HG03280 (cell line): ENCODE measurements around the gene DDR1.

Source experiments
- ATAC-seq: cut with Tn5 transposase; IDR thresholded peaks from one replicate; pipeline ENCODE4 v1.9.1; 2021; ENCODE audit warnings: mild to moderate bottlenecking, moderate library complexity; ENCODE audit not compliant: unreplicated experiment

DDR1 gene

DNA sequence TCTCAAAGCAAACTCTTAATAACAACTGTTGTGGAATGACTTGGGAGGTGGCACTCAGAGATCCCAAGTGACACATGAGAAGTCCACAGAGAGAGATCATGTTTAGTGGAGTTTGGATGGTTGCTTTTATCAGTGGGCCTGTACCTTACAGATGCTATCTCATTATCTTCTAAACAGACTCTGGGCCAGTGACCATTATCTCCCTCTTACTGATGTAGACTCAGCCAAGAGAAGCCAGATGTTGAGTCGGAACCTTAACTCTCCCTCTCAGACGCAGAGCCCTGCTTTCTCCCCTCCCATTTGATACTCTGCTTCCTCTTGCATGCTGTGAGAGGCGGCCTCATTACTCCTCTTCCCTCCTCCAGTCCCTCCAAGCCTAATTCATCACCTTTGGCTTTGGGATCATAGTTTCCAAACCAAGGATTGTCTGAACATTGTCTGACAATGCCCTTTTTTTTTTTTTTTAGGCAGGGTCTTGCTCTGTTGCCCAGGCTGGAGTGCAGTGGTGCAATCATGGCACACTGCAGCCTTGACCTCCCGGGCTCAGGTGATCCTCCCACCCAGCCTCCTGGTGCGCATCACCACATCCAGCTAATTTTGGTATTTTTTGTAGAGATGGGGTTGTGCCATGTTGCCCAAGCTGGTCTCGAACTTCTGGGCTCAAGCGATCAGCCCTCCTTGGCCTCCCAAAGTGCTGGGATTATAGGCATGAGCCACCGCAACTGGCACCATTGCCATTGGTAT, 4.5 kb upstream of the DDR1 start:
- no peak for ATAC-seq

- ATAC-seq: no peak
Measured at GRCh38 chr6:30880698-30881252, 3.5 kb upstream of the DDR1 start.

- no peak for ATAC-seq
Measured at GRCh38 chr6:30881392-30882203, 2.7 kb upstream of the DDR1 start.

DNA sequence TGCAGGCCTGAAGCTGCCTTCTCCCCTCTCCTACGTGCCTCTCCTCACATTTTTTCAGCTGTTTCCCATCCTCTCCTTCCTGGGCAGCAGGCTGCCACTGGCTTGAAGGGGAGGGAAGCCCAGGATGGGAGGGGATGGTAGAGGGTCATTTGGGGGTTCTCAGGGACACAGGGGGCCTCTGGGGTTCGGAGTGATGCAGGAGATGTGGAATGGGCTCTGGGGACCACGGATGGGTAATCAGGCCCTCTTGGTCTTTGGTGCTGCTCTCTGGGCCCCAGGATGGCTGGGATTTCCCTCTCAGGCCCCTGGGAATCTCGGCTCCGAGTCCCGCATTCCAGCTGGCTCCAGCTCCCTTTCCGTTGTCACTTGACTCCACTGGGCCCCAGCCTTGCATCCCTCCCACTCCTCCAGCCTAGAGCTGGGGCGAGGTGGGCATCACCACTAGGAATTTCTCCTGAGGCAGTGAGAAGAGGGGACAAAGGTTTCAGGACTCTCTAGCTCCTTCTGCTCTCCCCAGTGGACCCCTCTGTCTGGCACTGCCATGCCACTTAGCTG, 2.0 kb upstream of the DDR1 start:
- no peak for ATAC-seq

DNA sequence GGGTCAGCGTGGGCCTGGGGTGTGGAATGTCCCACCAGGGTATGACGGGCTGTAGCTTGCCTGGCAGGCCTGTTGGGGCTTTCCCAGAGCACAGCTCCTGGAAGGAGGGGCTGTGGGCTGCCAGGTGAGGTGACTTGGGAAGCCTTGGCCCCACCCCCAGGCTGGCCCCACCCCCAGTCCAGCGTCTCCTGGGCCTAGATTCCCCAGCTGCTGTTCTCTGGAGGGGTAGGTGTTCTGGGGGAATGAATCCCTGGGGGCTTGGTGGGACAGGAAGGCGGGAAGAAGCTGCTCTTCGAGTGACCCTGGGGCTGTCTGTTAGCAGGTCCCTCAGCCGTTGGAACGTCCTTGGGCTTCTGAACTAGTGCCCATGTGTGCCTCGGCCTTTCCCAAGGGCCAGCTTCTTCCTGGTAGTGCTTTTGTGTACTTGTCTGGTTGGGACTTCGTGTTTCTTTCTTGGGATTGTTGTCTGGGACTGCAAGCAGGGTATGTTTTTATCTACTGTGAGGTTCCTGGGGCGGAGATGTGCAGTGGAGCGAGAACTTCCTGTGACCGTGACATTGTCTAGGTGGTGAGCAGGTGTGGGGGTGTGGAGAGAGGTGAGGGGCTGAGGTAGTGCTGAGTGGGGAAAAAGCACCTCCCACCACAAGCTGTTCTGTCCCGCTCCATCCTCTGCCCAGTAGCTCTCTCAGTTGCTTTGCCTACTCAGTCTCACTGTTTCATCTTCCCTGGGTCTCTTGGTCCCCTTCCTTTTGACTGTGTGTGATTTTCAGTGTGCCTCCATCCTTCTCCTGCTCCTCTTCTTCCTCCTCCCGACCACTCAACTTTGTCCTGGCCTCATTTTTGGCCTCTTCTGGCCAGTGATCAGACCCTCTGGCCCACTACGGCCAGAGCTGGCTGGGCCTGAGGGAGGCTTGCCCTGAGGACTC, 1.3 kb upstream of the DDR1 start:
- no peak for ATAC-seq

DNA sequence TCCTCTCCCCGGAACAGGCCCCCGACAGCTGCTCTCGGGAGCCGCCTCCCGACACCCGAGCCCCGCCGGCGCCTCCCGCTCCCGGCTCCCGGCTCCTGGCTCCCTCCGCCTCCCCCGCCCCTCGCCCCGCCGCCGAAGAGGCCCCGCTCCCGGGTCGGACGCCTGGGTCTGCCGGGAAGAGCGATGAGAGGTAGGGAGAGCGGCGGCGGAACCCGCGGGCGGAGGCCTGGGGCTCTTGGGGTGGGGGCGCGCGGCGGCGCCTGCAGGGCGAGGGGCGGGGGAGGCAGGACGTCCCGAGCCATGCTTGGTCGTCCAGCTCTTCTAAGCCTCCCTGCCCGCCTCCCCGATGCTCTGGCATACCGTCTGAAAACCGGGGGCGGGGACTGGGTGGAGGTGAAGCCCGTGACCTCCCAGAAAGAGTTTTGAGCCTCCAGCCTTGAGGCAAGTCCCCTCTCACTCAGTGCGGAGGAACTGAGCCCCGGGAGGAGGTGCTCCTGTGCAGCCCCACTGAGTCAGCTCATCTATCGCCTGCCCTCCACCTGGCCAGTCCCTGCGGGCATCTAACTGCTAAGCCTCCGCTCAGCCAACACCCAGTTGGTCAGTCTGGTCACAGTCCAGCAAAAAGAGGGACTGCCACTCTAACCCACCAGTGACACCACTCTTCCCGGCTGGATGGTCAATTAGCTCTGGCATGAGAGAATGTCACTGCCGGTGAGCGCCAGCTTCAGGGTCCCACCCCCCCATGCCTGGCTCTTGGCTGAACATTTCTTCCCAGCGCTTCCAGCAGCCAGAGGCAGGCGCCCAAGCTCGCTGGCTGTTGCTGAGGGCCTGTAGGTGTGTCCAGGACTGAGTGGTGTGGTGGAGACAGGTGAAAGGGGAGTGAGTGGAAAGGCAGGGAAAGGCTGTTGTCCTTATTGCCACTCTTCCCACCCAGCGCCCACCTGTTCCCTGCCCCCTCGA, 482 bp downstream of the DDR1 start:
- no peak for ATAC-seq

GRCh38 chr6:30885481-30885998, 1.2 kb downstream of the DDR1 start:
- ATAC-seq: no peak

- ATAC-seq: no peak
Measured at GRCh38 chr6:30885999-30886896, 1.9 kb downstream of the DDR1 start.

GRCh38 chr6:30886897-30887255, 2.6 kb downstream of the DDR1 start:
- no peak for ATAC-seq

DNA sequence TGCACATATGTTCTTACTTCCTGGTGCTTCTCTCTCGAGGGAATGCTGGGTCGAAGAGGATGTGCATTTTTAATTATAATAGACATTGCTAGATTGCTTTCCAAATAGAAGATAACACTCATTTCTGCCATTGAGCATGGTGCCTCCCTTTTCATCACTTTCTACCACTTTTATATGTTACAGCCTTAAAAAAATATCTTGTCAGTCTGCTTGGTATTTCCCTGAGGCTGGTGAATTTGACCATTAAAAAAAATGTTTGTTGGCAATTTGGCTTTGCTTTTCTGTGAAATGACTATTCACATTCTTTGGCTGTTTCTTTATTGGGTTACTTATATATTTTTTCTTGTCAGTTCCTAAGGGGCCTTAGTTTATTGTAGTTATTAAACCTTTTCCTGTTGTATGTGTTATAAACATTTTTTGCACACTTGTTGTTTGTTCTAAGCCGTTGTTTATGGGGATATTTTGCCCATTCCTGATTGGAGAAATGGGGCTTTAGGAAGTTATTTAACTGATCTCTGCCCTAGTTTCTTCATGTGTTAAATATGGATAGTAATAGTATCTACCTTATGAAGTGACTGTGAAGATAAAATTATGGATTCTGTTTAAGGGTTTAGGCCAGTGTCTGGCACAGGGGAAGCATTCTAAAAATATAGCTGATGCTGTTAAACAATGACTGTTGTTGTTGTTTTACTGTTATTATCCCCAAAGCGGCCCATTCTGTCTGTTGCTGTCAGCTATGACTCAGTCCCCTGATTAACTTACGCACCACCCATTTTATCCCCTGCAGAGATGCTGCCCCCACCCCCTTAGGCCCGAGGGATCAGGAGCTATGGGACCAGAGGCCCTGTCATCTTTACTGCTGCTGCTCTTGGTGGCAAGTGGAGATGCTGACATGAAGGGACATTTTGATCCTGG, 3.8 kb downstream of the DDR1 start:
- ATAC-seq: no peak

DNA sequence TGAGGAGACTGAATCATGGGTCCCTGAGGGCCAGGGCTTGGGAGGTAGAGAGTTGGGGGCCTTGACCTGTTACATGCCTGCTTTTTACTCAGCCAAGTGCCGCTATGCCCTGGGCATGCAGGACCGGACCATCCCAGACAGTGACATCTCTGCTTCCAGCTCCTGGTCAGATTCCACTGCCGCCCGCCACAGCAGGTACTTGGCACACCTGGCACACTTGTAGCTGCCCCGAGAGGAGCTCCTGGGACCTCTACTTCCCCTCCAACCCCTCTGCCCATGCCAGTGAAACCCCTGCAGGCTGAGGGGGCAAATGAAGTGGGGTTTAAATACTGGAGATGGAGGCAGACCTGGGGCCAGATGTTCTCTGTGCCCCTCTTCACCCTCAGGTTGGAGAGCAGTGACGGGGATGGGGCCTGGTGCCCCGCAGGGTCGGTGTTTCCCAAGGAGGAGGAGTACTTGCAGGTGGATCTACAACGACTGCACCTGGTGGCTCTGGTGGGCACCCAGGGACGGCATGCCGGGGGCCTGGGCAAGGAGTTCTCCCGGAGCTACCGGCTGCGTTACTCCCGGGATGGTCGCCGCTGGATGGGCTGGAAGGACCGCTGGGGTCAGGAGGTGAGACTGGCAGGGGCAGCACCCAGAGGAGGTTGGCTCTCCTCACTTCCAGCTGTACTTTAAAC, 4.6 kb downstream of the DDR1 start:
- no peak for ATAC-seq

DNA sequence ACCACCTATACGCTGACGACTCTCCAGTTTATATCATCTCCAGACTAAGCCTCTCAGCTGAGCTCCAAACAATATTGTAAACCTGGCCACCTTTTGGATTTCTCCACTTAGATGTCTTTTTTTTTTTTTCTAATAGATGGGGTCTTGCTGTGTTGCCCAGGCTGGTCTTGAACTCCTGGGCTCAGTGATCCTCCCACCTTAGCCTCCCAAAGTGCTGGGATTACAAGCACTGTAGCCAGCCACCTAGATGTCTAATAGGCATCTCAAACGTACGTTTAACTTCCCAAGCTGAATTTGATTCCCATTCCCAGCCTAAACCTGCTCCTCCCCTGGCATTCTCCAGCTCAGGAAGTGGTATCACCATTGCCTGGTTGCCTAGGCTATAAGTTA, 5.2 kb downstream of the DDR1 start:
- no peak for ATAC-seq

DNA sequence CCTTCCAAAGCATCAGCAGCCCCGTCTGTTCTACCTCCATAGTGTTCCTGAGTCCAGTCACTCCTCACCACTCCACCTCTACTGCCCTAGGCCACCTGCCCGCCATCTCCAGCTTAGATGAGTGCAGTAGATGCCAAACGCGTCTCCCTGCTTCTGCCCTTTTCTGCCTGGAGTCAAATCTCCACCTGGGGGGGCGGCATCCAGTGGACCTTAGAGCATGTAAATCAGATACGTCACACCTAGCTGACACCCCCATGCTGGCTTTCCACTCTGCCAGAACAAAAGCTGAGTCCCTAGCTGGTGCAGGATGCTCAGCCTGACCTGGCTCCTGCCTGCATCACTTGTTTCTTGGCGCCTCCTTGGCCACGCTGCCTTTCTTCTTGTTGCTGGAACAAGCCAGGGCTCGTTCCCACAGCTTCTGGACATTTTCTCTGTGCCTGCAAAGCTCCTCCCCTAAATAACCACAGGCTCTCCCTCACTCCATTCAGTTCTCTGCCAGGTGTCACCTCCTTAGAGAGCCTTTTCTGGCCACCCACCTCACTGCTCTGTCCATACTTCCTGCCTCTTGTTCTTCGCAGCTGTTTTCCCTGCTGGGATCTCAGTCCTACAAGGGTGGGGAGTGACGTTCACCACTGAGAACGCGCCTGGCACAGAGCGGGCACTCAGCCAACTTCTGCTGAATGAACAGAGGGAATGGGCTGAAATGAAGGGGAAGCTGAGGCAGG, 5.8 kb downstream of the DDR1 start:
- no peak for ATAC-seq

- no peak for ATAC-seq
Measured at GRCh38 chr6:30890646-30891449, 6.5 kb downstream of the DDR1 start.

DNA sequence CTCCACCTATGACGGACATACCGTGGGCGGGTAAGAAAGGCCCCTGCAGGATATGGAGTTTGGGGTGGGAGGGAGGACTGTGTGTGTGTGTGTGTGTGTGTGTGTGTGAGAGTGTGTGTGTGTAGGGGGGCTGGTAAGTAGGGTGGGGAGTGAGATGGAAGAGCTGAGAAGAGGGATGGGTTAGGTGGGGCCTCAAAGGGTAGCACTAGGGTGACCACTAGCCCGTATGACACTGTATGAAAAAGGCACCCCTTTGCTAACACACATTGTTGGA, 7.1 kb downstream of the DDR1 start:
- no peak for ATAC-seq
